CD4-positive, CD25-positive, alpha-beta regulatory T cell (primary cell): ENCODE measurements around the gene CCDC201. TPM values are rescaled to one million over a fixed set of nuclear protein-coding genes. Genes with fewer than 3 reads are reported as not detected.
"Not testable (repeated sequence)": the region's sequence is repeated elsewhere in the genome, so short reads cannot be mapped to it uniquely, and the experiment has no call there.

ENCODE experiments used
- ATAC-seq, 2 donors: fragments of 150-1000 bp; cut with Tn5 transposase; one replicate each; pipeline ENCODE4 v1.10.0; 2021; ENCODE audit warnings: low read depth in 2 of 2, moderate number of reproducible peaks in 2 of 2, moderate library complexity in 1 of 2
- DNase-seq, 3 donors: peaks; one replicate each; pipeline versions ENCODE4 v3.0.0 to v3.0.0-alpha.2; 2012 to 2022; ENCODE audit warnings: mixed read lengths in 1 of 3
- H3K27ac ChIP-seq: one replicate; pipeline ENCODE4 v1.7.0; 2013; ENCODE audit warnings: mild to moderate bottlenecking, low read length; ENCODE audit not compliant: insufficient read depth, poor library complexity, severe bottlenecking
- H3K27me3 ChIP-seq: one replicate; pipeline ENCODE4 v1.7.0; 2013; ENCODE audit warnings: low read length; ENCODE audit not compliant: control insufficient read depth, insufficient read depth
- H3K36me3 ChIP-seq: one replicate; pipeline ENCODE4 v1.7.0; 2013; ENCODE audit warnings: mild to moderate bottlenecking, low read length, moderate library complexity; ENCODE audit not compliant: control insufficient read depth, insufficient read depth
- H3K4me1 ChIP-seq: 2 replicates; pipeline ENCODE4 v1.7.0; 2013; ENCODE audit warnings: mild to moderate bottlenecking, low read length; ENCODE audit not compliant: insufficient read depth, control insufficient read depth, poor library complexity, severe bottlenecking
- H3K4me3 ChIP-seq: one replicate; pipeline ENCODE4 v1.7.0; 2013; ENCODE audit warnings: low read depth, mild to moderate bottlenecking, low read length, moderate library complexity
- H3K9me3 ChIP-seq, 2 experiments: 1 replicate in 1 of 2; 2 replicates in 1 of 2; pipeline ENCODE4 v1.7.0; 2013; ENCODE audit warnings: low read length in 2 of 2, mild to moderate bottlenecking in 1 of 2, moderate library complexity in 1 of 2; ENCODE audit not compliant: control insufficient read depth in 2 of 2
- H3K27ac Mint-ChIP-seq, 3 donors: one replicate each; pipeline ENCODE4 v1.8.0; 2020 to 2022; ENCODE audit warnings: mild to moderate bottlenecking in 3 of 3, mixed read lengths in 3 of 3, moderate library complexity in 2 of 3
- H3K27me3 Mint-ChIP-seq: one replicate; pipeline ENCODE4 v1.8.0; 2022; ENCODE audit warnings: mild to moderate bottlenecking, mixed read lengths
- H3K36me3 Mint-ChIP-seq: one replicate; pipeline ENCODE4 v1.8.0; 2020; ENCODE audit warnings: mixed read lengths
- H3K4me1 Mint-ChIP-seq, 4 donors: one replicate each; pipeline ENCODE4 v1.8.0; 2020 to 2022; ENCODE audit warnings: mixed read lengths in 4 of 4, mild to moderate bottlenecking in 1 of 4
- H3K4me3 Mint-ChIP-seq, 4 donors: one replicate each; pipeline ENCODE4 v1.8.0; 2020 to 2022; ENCODE audit warnings: mild to moderate bottlenecking in 4 of 4, mixed read lengths in 4 of 4, moderate library complexity in 3 of 4
- H3K9me3 Mint-ChIP-seq, 7 donors: one replicate each; pipeline ENCODE4 v1.8.0; 2020 to 2022; ENCODE audit warnings: mixed read lengths in 7 of 7, mild to moderate bottlenecking in 3 of 7, moderate library complexity in 2 of 7
- polyA plus RNA-seq, 4 donors: library from polyadenylated mRNA; unstranded; fragments of 300-500 nt; fragmentation: Illumina TruSeq; gene quantifications; one replicate each; pipeline ENCODE4 v1.2.3, GENCODE V29; 2021
- total RNA-seq: library from RNA; stranded (reverse); gene quantifications from one replicate; pipeline ENCODE4 v1.2.3, GENCODE V29; 2022

Gene CCDC201
- total and polyA plus RNA-seq, 5 donors from 2014 or later, result not detected

- not testable (repeated sequence) for ATAC-seq, H3K36me3 ChIP-seq, H3K9me3 ChIP-seq, H3K4me1 ChIP-seq, DNase-seq, H3K27me3 Mint-ChIP-seq, H3K27ac Mint-ChIP-seq, H3K4me1 Mint-ChIP-seq, H3K9me3 Mint-ChIP-seq, H3K4me3 Mint-ChIP-seq, H3K36me3 Mint-ChIP-seq, H3K4me3 ChIP-seq, H3K27ac ChIP-seq, H3K27me3 ChIP-seq
These were observed 55.0 kb downstream of the CCDC201 start for GRCh38 chr7:45817913-45818312.

- not testable (repeated sequence) for H3K4me1 Mint-ChIP-seq, H3K27me3 Mint-ChIP-seq, H3K4me3 Mint-ChIP-seq, H3K9me3 Mint-ChIP-seq, H3K27ac Mint-ChIP-seq, H3K36me3 Mint-ChIP-seq, ATAC-seq, H3K4me3 ChIP-seq, H3K4me1 ChIP-seq, DNase-seq, H3K9me3 ChIP-seq, H3K27ac ChIP-seq, H3K27me3 ChIP-seq, H3K36me3 ChIP-seq
These were observed 55.9 kb downstream of the CCDC201 start for GRCh38 chr7:45817016-45817415.

- H3K9me3 ChIP-seq, H3K27me3 ChIP-seq, H3K4me1 ChIP-seq, H3K27ac Mint-ChIP-seq, ATAC-seq, H3K4me1 Mint-ChIP-seq, H3K9me3 Mint-ChIP-seq, H3K27me3 Mint-ChIP-seq, DNase-seq, H3K4me3 Mint-ChIP-seq, H3K36me3 Mint-ChIP-seq, H3K36me3 ChIP-seq, H3K27ac ChIP-seq, H3K4me3 ChIP-seq: not testable (repeated sequence)
These were observed 58.4 kb downstream of the CCDC201 start for GRCh38 chr7:45814216-45815118.

- not testable (repeated sequence) for H3K27me3 ChIP-seq, ATAC-seq, H3K36me3 ChIP-seq, H3K4me3 Mint-ChIP-seq, H3K4me1 Mint-ChIP-seq, H3K27ac Mint-ChIP-seq, H3K4me1 ChIP-seq, H3K9me3 ChIP-seq, H3K27ac ChIP-seq, H3K27me3 Mint-ChIP-seq, H3K9me3 Mint-ChIP-seq, H3K36me3 Mint-ChIP-seq, H3K4me3 ChIP-seq, DNase-seq
These were observed 59.1 kb downstream of the CCDC201 start for GRCh38 chr7:45813771-45814170.

GRCh38 chr7:45812946-45813345, 59.9 kb downstream of the CCDC201 start:
- no peaks in the 10 kb centered on the region for H3K4me1 ChIP-seq
- H3K27ac Mint-ChIP-seq, result no peak overlapping the region
- H3K4me1 Mint-ChIP-seq, result no peaks in the 10 kb centered on the region

GRCh38 chr7:45811652-45812234, 61.1 kb downstream of the CCDC201 start:
- H3K4me1 Mint-ChIP-seq, H3K36me3 Mint-ChIP-seq: not testable (repeated sequence)

More at GRCh38 chr7:45812946-45813345, 59.9 kb downstream of the CCDC201 start:
- Mint-ChIP-seq H3K9me3 (no peaks in the 10 kb centered on the region), H3K27me3 (no peaks in the 10 kb centered on the region), H3K36me3 (no peaks in the 10 kb centered on the region), H3K4me3 (no peak overlapping the region)
- H3K4me3 ChIP-seq, result no peak overlapping the region
- ATAC-seq, result no peak
- H3K36me3 ChIP-seq, result no peaks in the 10 kb centered on the region
- no peaks in the 10 kb centered on the region for H3K27me3 ChIP-seq
- no peaks in the 10 kb centered on the region for H3K9me3 ChIP-seq
- DNase-seq, result no peak
- no peak overlapping the region for H3K27ac ChIP-seq

GRCh38 chr7:45810451-45811005, 62.4 kb downstream of the CCDC201 start:
- H3K9me3 ChIP-seq, H3K4me1 ChIP-seq, H3K27ac ChIP-seq, H3K27me3 ChIP-seq, H3K36me3 ChIP-seq, H3K27me3 Mint-ChIP-seq, H3K4me1 Mint-ChIP-seq, ATAC-seq, H3K9me3 Mint-ChIP-seq, H3K4me3 Mint-ChIP-seq, H3K36me3 Mint-ChIP-seq, H3K4me3 ChIP-seq, DNase-seq: not testable (repeated sequence)
- H3K27ac Mint-ChIP-seq, result peak overlapping the region in 1 of 3 donors; percentile 25

More at GRCh38 chr7:45811652-45812234, 61.1 kb downstream of the CCDC201 start:
- not testable (repeated sequence) for DNase-seq, H3K27ac ChIP-seq, H3K9me3 ChIP-seq, H3K4me3 ChIP-seq, H3K27me3 ChIP-seq, H3K4me1 ChIP-seq, H3K9me3 Mint-ChIP-seq, H3K27ac Mint-ChIP-seq, H3K36me3 ChIP-seq, H3K27me3 Mint-ChIP-seq, H3K4me3 Mint-ChIP-seq, ATAC-seq
